Tibial nerve (tissue), 4 donors: Measurements from ENCODE around the gene CDC42BPG.

ENCODE experiments used
- CTCF ChIP-seq, 5 experiments: fragments of 200-600 bp in 3 of 5; fragments of 450-650 bp in 2 of 5; sonication (generic) in 3 of 5; IDR thresholded peaks; one replicate each; pipeline ENCODE4 v1.5.1; 2016 to 2019; ENCODE audit warnings: antibody characterized with exemption in 5 of 5, mild to moderate bottlenecking in 3 of 5, moderate library complexity in 2 of 5
- EP300 ChIP-seq, 2 donors: sonication (generic); formaldehyde crosslinking; IDR thresholded peaks; one replicate each; pipeline ENCODE4 v1.6.1; 2017; ENCODE audit warnings: antibody characterized with exemption in 2 of 2, mild to moderate bottlenecking in 1 of 2
- POLR2A ChIP-seq, 2 donors: fragments of 450-650 bp; IDR thresholded peaks; one replicate each; pipeline ENCODE4 v1.6.1; 2017; ENCODE audit warnings: antibody characterized with exemption in 2 of 2, mild to moderate bottlenecking in 2 of 2, moderate library complexity in 2 of 2

- TF ChIP-seq POLR2A (IDR thresholded peaks at IDR 0.05) = no peak
- no peak for TF ChIP-seq CTCF (IDR thresholded peaks at IDR 0.05)
- TF ChIP-seq EP300 (IDR thresholded peaks at IDR 0.05) = no peak
These were observed 1.4 kb downstream of the CDC42BPG start for GRCh38 chr11:64842851-64843685.
